ENCODE measurements around the gene C19orf25. TPM values are rescaled to one million over a fixed set of nuclear protein-coding genes. Genes with fewer than 3 reads are reported as not detected.

C19orf25 gene
- total and polyA plus RNA-seq, 10 of the 15 experiments (the other 5 are each of a cell fraction or from before 2014, with no cell fraction given) = 1.2 to 67.0 (median 25.6) TPM

DNA sequence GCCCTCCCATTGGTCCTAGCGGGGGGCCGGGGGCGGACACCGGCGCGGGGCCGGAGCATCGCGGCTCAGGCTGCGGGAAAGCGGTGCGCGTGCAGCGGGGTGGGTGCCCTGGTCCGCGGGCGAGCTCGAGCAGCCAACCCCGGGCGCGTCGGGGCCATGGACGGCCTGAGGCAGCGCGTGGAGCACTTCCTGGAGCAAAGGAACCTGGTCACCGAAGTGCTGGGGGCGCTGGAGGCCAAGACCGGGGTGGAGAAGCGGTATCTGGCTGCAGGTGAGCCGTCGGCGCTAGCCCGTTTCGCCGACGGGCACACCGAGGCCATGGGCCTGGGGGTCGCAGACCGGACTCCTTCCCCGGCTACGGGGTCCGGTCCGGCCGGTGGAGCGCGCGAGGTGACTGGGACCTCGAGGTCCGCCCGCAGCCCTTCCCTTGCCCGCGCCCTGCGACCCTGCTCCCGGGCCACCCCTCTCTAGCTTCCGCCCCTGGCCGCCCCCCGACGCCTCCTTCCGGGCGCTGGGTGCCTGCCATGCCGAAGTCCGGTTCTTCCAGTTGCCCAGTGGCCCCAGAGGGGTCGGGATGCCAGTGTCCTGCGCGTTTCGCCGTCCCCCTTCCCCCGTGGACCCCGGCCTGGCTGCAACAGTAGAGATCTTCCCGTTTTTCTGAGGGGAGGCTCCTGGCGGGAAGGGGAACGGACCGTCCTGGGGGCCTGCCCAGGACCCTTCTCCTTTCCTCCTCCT is 12.3 kb upstream of the C19orf25 start, which contains the start of gene REEP6 (continued):
- TF ChIP-seq NRF1 (conservative IDR thresholded peaks at IDR 0.05; ENCODE audit: low read depth, low read length) = no peak
- TF ChIP-seq BHLHE40 (IDR thresholded peaks at IDR 0.05; ENCODE audit: borderline replicate concordance in 1 of 2, low read depth in 2 of 2, low read length in 1 of 2) = peak in 1 of 2 experiments; percentile 70; a peak in 2 of 4 replicates
- TF ChIP-seq RAD21 (IDR thresholded peaks at IDR 0.05; ENCODE audit: insufficient read depth, low read depth, low read length) = no peak
- TF ChIP-seq GATAD2B (conservative IDR thresholded peaks at IDR 0.05; ENCODE audit: low read depth) = peak; percentile 89
- no peak for TF ChIP-seq CBFB (IDR thresholded peaks at IDR 0.05; ENCODE audit: low read depth)
- no peak for TF ChIP-seq WRNIP1 (IDR thresholded peaks at IDR 0.05; ENCODE audit: borderline replicate concordance, low read depth, low read length)
- peak; percentile 96 for TF ChIP-seq LARP7 (IDR thresholded peaks at IDR 0.05)
- TF ChIP-seq ASH2L (IDR thresholded peaks at IDR 0.05; ENCODE audit: borderline replicate concordance, low read depth) = no peak
- no peak for TF ChIP-seq POLR2AphosphoS5 (IDR thresholded peaks at IDR 0.05; ENCODE audit: low read length)
- TF ChIP-seq GABPA (IDR thresholded peaks at IDR 0.05; ENCODE audit: low read depth) = no peak
- TF ChIP-seq ETV6 (conservative IDR thresholded peaks at IDR 0.05 in 1 of 2, IDR thresholded peaks at IDR 0.05 in 1 of 2; ENCODE audit: borderline replicate concordance in 1 of 2, low read depth in 1 of 2) = no peak
- TF ChIP-seq ATF2 (IDR thresholded peaks at IDR 0.05; ENCODE audit: low read length) = no peak
- TF ChIP-seq PRDM15 (CRISPR knock-in tag; IDR thresholded peaks at IDR 0.05) = no peak
- peak; percentile 62 for TF ChIP-seq IKZF1 (conservative IDR thresholded peaks at IDR 0.05)
- TF ChIP-seq MEF2B (IDR thresholded peaks at IDR 0.05; ENCODE audit: partially characterized antibody, poor library complexity, severe bottlenecking) = no peak
- TF ChIP-seq SRF (IDR thresholded peaks at IDR 0.05; ENCODE audit: low read depth in 2 of 2, low read length in 2 of 2) = no peak
- no peak for TF ChIP-seq RFX5 (IDR thresholded peaks at IDR 0.05; ENCODE audit: low read depth, low read length)
- TF ChIP-seq ZNF687 (IDR thresholded peaks at IDR 0.05) = no peak
- peak in 1 of 2 experiments; percentile 58; a peak in 1 of 3 replicates for TF ChIP-seq EGR1 (IDR thresholded peaks at IDR 0.05; ENCODE audit: borderline replicate concordance in 1 of 2, low read depth in 2 of 2, low read length in 2 of 2)
- TF ChIP-seq STAT3 (IDR thresholded peaks at IDR 0.05; ENCODE audit: low read depth, low read length) = no peak
- TF ChIP-seq NFYB (IDR thresholded peaks at IDR 0.05; ENCODE audit: insufficient read depth, low read depth, low read length) = no peak

Measured in GM12878 (cell line).